Activated naive CD8-positive, alpha-beta T cell treated with anti-CD3 and anti-CD28 coated beads, Interleukin-2, amount 10 ng/mL, durations not matched to agents 7 days and 5 days (primary cell): ENCODE data around the gene IMP4. TPM values are rescaled to one million over a fixed set of nuclear protein-coding genes. Genes with fewer than 3 reads are reported as not detected.
A peak's percentile ranks its signal among the peaks of the same experiment; 100 is the strongest.

Source experiments
- ATAC-seq: fragments of 150-1000 bp; cut with Tn5 transposase; one replicate; pipeline ENCODE4 v1.10.0; 2021; ENCODE audit warnings: low read depth, moderate library complexity
- POLR2A ChIA-PET: fragments of 350-600 bp; sonication (Branson Sonifier 250); formaldehyde crosslinking; loops from one replicate; lab custom pipeline; 2021; ENCODE audit warnings: antibody characterized with exemption; lab: Charles Lee
- DNase-seq: peaks from one replicate; pipeline ENCODE4 v3.0.0; 2021
- H3K27ac Mint-ChIP-seq: one replicate; pipeline ENCODE4 v1.8.0; 2022; ENCODE audit warnings: mild to moderate bottlenecking, mixed read lengths
- H3K27me3 Mint-ChIP-seq: one replicate; pipeline ENCODE4 v1.8.0; 2022; ENCODE audit warnings: mild to moderate bottlenecking, moderate library complexity, mixed read lengths
- H3K36me3 Mint-ChIP-seq: one replicate; pipeline ENCODE4 v1.8.0; 2021; ENCODE audit warnings: mild to moderate bottlenecking, mixed read lengths
- H3K4me1 Mint-ChIP-seq: one replicate; pipeline ENCODE4 v1.8.0; 2021; ENCODE audit warnings: mixed read lengths
- H3K4me3 Mint-ChIP-seq: one replicate; pipeline ENCODE4 v1.8.0; 2022; ENCODE audit warnings: mild to moderate bottlenecking, moderate library complexity, mixed read lengths
- H3K9me3 Mint-ChIP-seq: one replicate; pipeline ENCODE4 v1.8.0; 2021; ENCODE audit warnings: mixed read lengths
- total RNA-seq, 2 experiments: library from RNA; stranded (reverse); gene quantifications; one replicate each; pipeline ENCODE4 v1.2.3, GENCODE V29; 2021

Gene IMP4
- total RNA-seq, 2 experiments from 2014 or later: 64.9 to 65.8 TPM

DNA sequence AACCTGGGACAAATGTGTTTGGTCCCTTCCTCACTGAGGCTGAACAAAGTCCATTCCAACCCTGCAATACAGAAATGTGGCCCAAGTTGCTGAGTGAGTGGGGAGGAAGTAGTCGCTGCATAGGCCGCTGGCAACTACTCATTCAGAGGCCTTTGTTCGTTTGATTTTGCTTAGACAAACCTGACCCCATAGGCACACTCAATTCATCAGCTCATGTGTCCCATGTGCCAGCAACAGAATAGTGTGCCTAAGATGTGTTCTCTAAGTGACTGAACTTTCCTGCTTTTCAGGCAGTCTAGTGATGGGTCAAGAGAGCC lies 36.2 kb downstream of the IMP4 start:
- POLR2A ChIA-PET: interaction anchor here (1.1 to 3.4 kb wide), 4 partner anchors 8 to 38 kb away, joined by 3 to 15 read pairs (median 4); partner anchors contain the start of gene IMP4
- H3K27me3 Mint-ChIP-seq: no peaks in the 10 kb centered on the region
- no peak overlapping the region for H3K4me3 Mint-ChIP-seq
- peaks cover 49% of the 10 kb centered on the region for H3K4me1 Mint-ChIP-seq
- H3K36me3 Mint-ChIP-seq: peaks cover 55% of the 10 kb centered on the region
- no peak overlapping the region for H3K27ac Mint-ChIP-seq
- ATAC-seq: no peak
- H3K9me3 Mint-ChIP-seq: no peaks in the 10 kb centered on the region
- no peak for DNase-seq

- DNase-seq: no peak
- Mint-ChIP-seq H3K27ac (no peak overlapping the region), H3K4me1 (peaks cover 41% of the 10 kb centered on the region), H3K36me3 (peaks cover 48% of the 10 kb centered on the region), H3K4me3 (peak overlapping the region; percentile 19), H3K27me3 (no peaks in the 10 kb centered on the region), H3K9me3 (no peaks in the 10 kb centered on the region)
- peak; percentile 71 for ATAC-seq
- POLR2A ChIA-PET: interaction anchor here (1.1 to 3.4 kb wide), 4 partner anchors 9 to 39 kb away, joined by 3 to 15 read pairs (median 4); partner anchors contain the start of gene IMP4
Measured at GRCh38 chr2:130380096-130380934, 37.6 kb downstream of the IMP4 start.

DNA sequence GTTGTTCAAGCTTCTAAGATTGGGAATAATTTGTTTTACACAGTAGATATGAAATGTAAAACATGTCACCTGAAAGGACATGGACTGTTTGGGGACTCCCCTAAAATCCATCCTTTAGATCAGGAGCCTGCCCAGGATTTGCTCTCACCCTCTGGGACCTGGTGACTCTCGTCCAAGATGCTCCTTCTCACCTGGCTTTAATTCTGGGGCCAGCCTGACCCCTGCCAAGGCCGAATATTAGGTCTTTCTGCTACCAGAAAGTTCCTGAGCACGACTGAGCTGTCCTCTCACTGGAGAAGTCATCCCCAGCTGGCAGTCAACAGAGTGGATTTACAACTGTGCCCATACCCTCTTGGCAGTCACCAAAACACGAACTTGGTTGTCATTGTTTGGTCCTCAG lies 38.4 kb downstream of the IMP4 start:
- Mint-ChIP-seq H3K4me3 (no peak overlapping the region), H3K27ac (no peak overlapping the region), H3K36me3 (peaks cover 42% of the 10 kb centered on the region), H3K4me1 (peaks cover 38% of the 10 kb centered on the region), H3K27me3 (no peaks in the 10 kb centered on the region), H3K9me3 (no peaks in the 10 kb centered on the region)
- POLR2A ChIA-PET: no interaction called here
- ATAC-seq: no peak
- DNase-seq: no peak

DNA sequence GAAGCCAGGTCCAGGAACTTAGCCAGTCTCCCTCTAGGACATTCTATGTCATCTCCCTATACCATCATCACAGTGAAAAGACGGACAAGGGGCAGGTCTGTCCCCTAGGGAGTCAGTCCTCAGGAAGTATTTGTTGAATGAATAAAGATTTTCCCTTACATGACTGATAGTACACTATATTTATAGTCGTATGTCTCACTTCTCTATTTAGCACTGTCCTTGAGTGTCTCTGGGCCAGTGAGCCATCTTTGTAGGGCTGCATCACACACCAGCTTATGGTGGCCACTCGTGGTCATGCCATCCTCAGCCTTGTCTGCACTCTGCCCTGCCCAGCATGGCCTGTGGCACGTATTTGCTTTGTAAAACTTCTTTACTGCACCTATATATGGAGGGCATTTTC lies 38.9 kb downstream of the IMP4 start:
- H3K27me3 Mint-ChIP-seq: no peaks in the 10 kb centered on the region
- peaks cover 39% of the 10 kb centered on the region for H3K36me3 Mint-ChIP-seq
- H3K4me1 Mint-ChIP-seq: peaks cover 34% of the 10 kb centered on the region
- H3K27ac Mint-ChIP-seq: no peak overlapping the region
- POLR2A ChIA-PET: no interaction called here
- no peak for ATAC-seq
- no peak for DNase-seq
- H3K4me3 Mint-ChIP-seq: no peak overlapping the region
- H3K9me3 Mint-ChIP-seq: no peaks in the 10 kb centered on the region

DNA sequence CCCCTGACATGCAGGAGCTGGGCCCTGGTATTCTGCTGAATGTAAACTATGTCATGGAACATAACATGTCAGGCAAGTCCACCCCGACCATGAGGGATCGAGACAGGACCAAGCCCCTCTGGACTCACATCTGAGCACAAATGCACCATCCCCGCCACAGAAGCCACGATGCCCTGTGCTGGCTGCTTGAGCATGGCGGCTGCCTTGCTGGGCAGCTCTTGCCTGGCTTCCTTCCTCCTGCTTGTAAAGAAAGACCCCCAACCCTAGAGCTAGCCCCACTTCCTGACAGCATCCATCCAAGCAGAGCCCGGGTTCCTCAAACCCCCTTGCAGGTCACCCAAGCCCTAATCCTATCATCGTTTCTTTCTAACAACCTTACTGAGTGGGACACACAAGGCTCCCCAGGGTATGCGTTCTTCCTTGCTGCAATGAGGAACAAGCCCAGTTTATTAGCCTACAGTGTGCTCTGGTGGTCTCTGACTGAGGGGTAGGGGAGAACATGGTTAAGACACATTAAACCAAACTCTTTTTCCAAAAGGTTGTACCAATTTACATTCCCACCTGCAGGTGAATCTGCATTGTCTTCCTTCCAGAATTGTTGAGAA lies 39.7 kb downstream of the IMP4 start:
- Mint-ChIP-seq H3K36me3 (peaks cover 39% of the 10 kb centered on the region), H3K4me3 (no peak overlapping the region), H3K27ac (no peak overlapping the region), H3K27me3 (no peaks in the 10 kb centered on the region), H3K9me3 (no peaks in the 10 kb centered on the region), H3K4me1 (peaks cover 26% of the 10 kb centered on the region)
- no peak for ATAC-seq
- POLR2A ChIA-PET: no interaction called here
- no peak for DNase-seq

DNA sequence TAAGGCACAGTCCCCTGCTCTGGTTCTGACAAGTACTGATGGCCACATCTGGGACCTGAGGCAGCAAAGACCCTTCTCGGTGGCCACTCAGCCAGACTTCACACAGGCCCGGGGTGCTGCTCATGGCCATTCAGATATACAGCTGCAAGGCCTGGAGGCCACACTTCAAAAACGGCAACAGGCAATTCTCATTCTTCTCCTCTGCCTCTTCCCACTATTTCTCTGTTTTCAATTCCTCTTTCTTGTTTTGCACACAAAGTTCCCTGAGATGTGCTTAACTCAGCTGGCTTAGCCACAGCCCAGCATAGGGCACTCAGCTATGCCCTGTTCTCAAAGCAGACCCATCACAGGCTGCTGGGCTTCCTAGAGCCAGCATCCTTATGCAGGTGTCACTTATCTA lies 43.0 kb downstream of the IMP4 start:
- no peak for DNase-seq
- H3K4me3 Mint-ChIP-seq: no peak overlapping the region
- peaks cover 3% of the 10 kb centered on the region for H3K4me1 Mint-ChIP-seq
- no peaks in the 10 kb centered on the region for H3K27me3 Mint-ChIP-seq
- H3K36me3 Mint-ChIP-seq: peaks cover 29% of the 10 kb centered on the region
- POLR2A ChIA-PET: no interaction called here
- no peak overlapping the region for H3K27ac Mint-ChIP-seq
- no peak for ATAC-seq
- H3K9me3 Mint-ChIP-seq: no peaks in the 10 kb centered on the region

DNA sequence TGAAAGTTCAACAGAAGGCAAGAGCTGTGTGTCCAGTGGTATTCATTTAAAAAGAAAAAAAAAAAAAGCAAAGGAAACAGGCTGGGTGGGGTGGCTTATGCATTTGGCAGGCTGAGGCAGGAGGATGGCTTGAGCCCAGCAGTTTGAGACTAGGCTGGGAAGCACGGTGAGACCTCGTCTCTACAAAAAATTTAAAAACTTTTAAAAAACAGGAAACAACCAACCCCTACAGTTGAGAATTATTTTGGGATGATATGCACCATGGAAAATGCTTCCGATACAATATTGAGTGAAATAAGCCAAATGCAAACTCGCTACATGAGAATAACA lies 44.3 kb downstream of the IMP4 start:
- Mint-ChIP-seq H3K27me3 (peaks cover 2% of the 10 kb centered on the region), H3K4me3 (no peak overlapping the region), H3K27ac (no peak overlapping the region), H3K9me3 (no peaks in the 10 kb centered on the region), H3K36me3 (peaks cover 20% of the 10 kb centered on the region), H3K4me1 (peaks cover 4% of the 10 kb centered on the region)
- DNase-seq (no peak), ATAC-seq (no peak)
- POLR2A ChIA-PET: no interaction called here

DNA sequence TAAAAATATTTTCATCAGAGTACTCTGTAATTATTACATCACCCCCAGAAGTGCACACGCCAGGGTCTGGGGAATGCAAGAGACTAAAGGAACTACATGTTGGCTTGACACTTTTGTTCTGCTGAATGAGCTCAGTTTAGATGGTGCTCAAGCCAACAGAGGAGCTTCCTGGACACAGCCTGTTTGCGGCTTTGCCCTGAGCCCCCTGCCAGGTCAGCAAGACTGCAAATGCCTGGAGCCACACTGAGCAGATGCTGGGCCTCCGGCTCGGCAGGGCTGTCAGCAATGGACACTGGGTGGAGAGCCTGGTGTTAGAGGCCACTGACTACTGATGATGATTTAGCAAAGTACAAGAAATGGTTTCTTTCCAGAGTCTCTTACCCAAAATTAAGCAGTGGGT lies 45.1 kb downstream of the IMP4 start:
- no peak overlapping the region for H3K27ac Mint-ChIP-seq
- POLR2A ChIA-PET: no interaction called here
- ATAC-seq (no peak), DNase-seq (no peak)
- peaks cover 13% of the 10 kb centered on the region for H3K36me3 Mint-ChIP-seq
- H3K9me3 Mint-ChIP-seq: no peaks in the 10 kb centered on the region
- no peak overlapping the region for H3K4me3 Mint-ChIP-seq
- peaks cover 5% of the 10 kb centered on the region for H3K27me3 Mint-ChIP-seq
- peaks cover 4% of the 10 kb centered on the region for H3K4me1 Mint-ChIP-seq

DNA sequence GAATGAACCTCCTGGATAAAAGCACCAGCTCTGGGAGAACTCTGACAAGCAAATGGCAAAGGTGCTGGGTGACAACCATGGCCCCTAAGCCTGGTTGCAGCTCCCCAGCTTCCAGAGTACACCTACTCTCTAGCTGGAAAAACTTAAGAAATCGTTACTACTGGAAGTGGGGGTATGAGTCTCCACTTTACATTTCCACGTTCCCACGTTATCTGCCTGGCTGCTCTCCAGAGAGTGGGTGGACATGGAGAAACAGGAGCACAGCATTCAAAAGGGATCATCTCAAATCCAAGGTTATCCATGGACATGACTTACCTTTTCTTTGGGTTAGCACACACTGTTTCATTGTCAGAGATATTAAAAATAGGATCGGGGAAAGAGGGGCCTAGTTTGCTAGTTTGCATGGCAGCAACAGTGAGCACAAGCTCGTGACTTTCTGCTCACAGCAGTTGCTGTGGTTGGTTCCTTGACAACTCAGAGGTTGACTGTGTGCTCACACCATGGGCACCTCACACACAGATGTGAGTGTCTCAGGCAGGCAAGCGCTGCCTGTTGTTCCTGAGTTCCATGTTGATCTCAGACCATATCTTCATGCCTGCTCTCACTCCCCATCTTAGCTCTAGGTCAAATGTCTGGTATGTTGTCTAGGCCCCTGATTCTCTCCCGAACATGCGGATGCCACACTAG lies 45.7 kb downstream of the IMP4 start:
- H3K27ac Mint-ChIP-seq: no peak overlapping the region
- peaks cover 4% of the 10 kb centered on the region for H3K4me1 Mint-ChIP-seq
- peaks cover 5% of the 10 kb centered on the region for H3K27me3 Mint-ChIP-seq
- ATAC-seq: no peak
- no peak overlapping the region for H3K4me3 Mint-ChIP-seq
- no peak for DNase-seq
- POLR2A ChIA-PET: interaction anchor here (1.5 to 2.7 kb wide), 2 partner anchors 16 to 46 kb away, joined by 4 to 19 read pairs; partner anchors contain the start of gene IMP4
- no peaks in the 10 kb centered on the region for H3K9me3 Mint-ChIP-seq
- H3K36me3 Mint-ChIP-seq: peaks cover 7% of the 10 kb centered on the region

DNA sequence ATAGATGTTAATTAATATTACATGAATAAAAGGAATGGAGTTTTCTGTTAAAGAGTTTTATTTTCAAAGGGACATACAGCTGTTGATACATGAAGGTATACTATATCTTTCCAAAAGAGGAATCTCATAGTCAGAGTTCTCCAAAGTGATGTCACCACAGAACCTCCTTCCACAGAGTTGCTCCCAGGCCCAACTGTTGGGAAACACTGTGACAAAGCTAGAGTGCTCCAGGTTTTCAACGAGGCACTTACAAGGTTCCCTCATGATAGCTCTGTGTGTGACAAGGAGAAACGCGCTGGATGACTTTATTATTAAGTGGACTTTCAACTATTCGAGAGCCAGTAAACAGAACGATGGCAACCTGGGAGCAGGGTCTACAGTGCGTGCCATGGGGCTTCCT lies 46.7 kb downstream of the IMP4 start:
- Mint-ChIP-seq H3K4me3 (no peak overlapping the region), H3K36me3 (peaks cover 9% of the 10 kb centered on the region), H3K27me3 (peaks cover 5% of the 10 kb centered on the region), H3K9me3 (no peaks in the 10 kb centered on the region), H3K27ac (no peak overlapping the region), H3K4me1 (peaks cover 4% of the 10 kb centered on the region)
- ATAC-seq (no peak), DNase-seq (no peak)
- POLR2A ChIA-PET: interaction anchor here (1.5 to 3.0 kb wide), 4 partner anchors 10 to 47 kb away, joined by 4 to 19 read pairs (median 10); partner anchors contain the start of gene IMP4

- DNase-seq (no peak), ATAC-seq (no peak)
- no peaks in the 10 kb centered on the region for H3K9me3 Mint-ChIP-seq
- peaks cover 9% of the 10 kb centered on the region for H3K36me3 Mint-ChIP-seq
- peaks cover 5% of the 10 kb centered on the region for H3K27me3 Mint-ChIP-seq
- POLR2A ChIA-PET: interaction anchor here (1.5 to 3.0 kb wide), 4 partner anchors 11 to 48 kb away, joined by 4 to 19 read pairs (median 10); partner anchors contain the start of gene IMP4
- peaks cover 4% of the 10 kb centered on the region for H3K4me1 Mint-ChIP-seq
- H3K4me3 Mint-ChIP-seq: no peak overlapping the region
- H3K27ac Mint-ChIP-seq: no peak overlapping the region
Measured at GRCh38 chr2:130389783-130390182, 47.1 kb downstream of the IMP4 start.

DNA sequence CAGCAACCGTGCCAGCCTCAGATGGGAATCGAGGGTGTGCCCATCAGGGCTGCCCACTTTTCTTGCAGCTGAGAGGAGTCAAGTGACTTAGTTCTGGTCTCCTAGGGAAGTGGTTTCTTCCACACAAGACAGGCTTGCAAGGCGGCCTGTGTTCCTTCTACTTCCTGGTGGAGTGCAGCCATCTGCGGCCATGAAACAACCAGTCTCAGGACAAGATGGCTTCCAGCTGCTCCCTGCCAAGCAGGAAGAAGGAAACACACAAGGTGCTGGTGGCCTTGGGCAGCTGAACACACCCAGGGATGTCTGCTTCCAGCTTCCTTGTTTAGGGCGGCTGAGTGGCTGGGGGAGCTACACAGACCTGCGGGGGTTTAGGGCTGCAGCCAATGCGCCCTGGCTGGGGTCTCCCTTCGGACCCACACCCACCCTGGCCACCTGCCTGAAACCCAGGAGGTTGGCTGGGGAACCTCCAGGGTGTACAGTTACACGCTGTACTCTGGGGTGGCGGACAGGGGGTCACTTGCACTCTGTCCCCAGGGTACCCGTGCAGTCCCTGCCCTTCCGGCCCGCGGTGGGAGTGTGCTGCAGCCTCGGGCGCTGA lies 47.9 kb downstream of the IMP4 start:
- no peaks in the 10 kb centered on the region for H3K9me3 Mint-ChIP-seq
- peaks cover 4% of the 10 kb centered on the region for H3K4me1 Mint-ChIP-seq
- H3K36me3 Mint-ChIP-seq: peaks cover 6% of the 10 kb centered on the region
- DNase-seq (no peak), ATAC-seq (peak; percentile 9)
- H3K4me3 Mint-ChIP-seq: peak overlapping the region; percentile 93
- peaks cover 6% of the 10 kb centered on the region for H3K27me3 Mint-ChIP-seq
- POLR2A ChIA-PET: interaction anchor here (1.4 to 3.0 kb wide), 4 partner anchors 12 to 49 kb away, joined by 4 to 19 read pairs (median 10); partner anchors contain the start of gene IMP4
- H3K27ac Mint-ChIP-seq: peak overlapping the region; percentile 92
